HL-60 (cell line): ENCODE results near the gene CCDC88B.

Experiments
- DNase-seq, 2 experiments: peaks; one replicate each; pipeline ENCODE4 v3.0.0-alpha.2; 2010 to 2020; ENCODE audit warnings: low read depth in 1 of 2, low spot score in 1 of 2
- H3K27ac ChIP-seq: fragments of 250-450 bp; sonication (Bioruptor Pico); replicated peaks from 2 replicates; pipeline ENCODE4 v1.5.1; 2020; ENCODE audit warnings: mild to moderate bottlenecking, moderate library complexity
- H3K27me3 ChIP-seq: fragments of 250-450 bp; sonication (Bioruptor Pico); 2 replicates; pipeline ENCODE4 v1.5.1; 2021; ENCODE audit warnings: mild to moderate bottlenecking, moderate library complexity; ENCODE audit not compliant: insufficient read depth, poor library complexity, severe bottlenecking
- H3K4me3 ChIP-seq: replicated peaks from 2 replicates; pipeline ENCODE4 v1.5.1; 2011; ENCODE audit warnings: mild to moderate bottlenecking, control low read depth, low read length; ENCODE audit not compliant: insufficient read depth
- CTCF ChIP-seq: IDR thresholded peaks from one replicate; pipeline ENCODE4 v1.5.1; 2011; ENCODE audit warnings: low read length, control low read depth, inconsistent platforms; ENCODE audit not compliant: insufficient read depth
- GABPA ChIP-seq: IDR thresholded peaks from 2 replicates; pipeline ENCODE4 v1.6.1; 2012; ENCODE audit warnings: low read depth
- POLR2AphosphoS5 ChIP-seq: IDR thresholded peaks from 2 replicates; pipeline ENCODE4 v1.6.1; 2012; ENCODE audit warnings: low read depth
- SPI1 ChIP-seq: IDR thresholded peaks from 2 replicates; pipeline ENCODE4 v1.6.1; 2012; ENCODE audit warnings: low read depth, mild to moderate bottlenecking, borderline replicate concordance
- TF ChIP-seq, protein P1 (sequence below): IDR thresholded peaks from 2 replicates; pipeline ENCODE4 v1.6.1; 2012; ENCODE audit warnings: low read depth; ENCODE audit not compliant: insufficient replicate concordance

CCDC88B gene

GRCh38 chr11:64298966-64299846, 40.8 kb upstream of the CCDC88B start:
- no peak overlapping the region for H3K4me3 ChIP-seq
- DNase-seq = no peak

DNA sequence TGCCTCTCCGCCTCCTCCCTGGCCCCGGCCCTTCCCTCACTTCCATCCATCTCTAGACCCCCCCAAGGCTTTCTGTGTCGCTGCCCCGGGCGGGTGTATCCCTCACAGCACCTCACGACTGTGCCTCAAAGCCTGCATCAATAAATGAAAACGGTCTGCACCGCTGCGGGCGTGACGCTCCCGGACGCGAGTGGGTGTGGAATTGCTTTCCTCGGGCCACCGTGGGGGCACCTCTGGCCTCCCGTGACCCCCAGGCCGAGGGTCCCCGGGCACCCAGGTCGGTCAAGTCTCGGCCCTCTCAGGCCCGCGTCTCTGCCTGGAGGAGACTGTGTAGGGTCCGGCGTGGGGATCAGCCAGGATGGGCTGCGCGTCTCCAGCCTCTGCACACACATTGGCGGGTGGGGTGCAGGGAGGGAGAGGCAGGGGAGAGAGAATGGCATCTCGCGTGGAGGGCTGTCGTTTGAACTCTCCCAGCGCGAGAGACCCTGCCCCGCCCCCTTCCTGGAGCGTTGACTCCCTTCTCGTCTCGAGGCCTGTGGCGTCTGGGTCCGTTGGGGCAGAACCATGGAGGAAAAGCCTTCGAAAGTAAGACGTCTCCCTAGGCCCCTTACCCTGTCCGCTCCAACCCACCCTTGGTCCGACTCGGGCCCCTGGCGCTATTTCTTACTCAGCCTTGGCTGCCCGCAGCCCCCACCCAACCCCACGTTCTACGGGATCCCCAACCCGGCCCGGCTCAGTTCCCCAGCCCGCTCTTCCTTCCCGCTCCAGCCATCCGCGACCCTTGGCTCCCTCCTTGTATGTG, 40.0 kb upstream of the CCDC88B start, which contains the start of gene CATSPERZ:
Gene CATSPERZ (plus strand): TSS at position 512 of the 802 bp plus-strand sequence. CDS start 53 bp downstream, at position 565.
- Histone ChIP-seq H3K4me3 (peak within 1 kb of the TSS; percentile 16), H3K27me3 (peaks cover 56% of the 10 kb centered on the region), H3K27ac (no peak within 1 kb of the TSS)
- TF ChIP-seq, protein P1, sequence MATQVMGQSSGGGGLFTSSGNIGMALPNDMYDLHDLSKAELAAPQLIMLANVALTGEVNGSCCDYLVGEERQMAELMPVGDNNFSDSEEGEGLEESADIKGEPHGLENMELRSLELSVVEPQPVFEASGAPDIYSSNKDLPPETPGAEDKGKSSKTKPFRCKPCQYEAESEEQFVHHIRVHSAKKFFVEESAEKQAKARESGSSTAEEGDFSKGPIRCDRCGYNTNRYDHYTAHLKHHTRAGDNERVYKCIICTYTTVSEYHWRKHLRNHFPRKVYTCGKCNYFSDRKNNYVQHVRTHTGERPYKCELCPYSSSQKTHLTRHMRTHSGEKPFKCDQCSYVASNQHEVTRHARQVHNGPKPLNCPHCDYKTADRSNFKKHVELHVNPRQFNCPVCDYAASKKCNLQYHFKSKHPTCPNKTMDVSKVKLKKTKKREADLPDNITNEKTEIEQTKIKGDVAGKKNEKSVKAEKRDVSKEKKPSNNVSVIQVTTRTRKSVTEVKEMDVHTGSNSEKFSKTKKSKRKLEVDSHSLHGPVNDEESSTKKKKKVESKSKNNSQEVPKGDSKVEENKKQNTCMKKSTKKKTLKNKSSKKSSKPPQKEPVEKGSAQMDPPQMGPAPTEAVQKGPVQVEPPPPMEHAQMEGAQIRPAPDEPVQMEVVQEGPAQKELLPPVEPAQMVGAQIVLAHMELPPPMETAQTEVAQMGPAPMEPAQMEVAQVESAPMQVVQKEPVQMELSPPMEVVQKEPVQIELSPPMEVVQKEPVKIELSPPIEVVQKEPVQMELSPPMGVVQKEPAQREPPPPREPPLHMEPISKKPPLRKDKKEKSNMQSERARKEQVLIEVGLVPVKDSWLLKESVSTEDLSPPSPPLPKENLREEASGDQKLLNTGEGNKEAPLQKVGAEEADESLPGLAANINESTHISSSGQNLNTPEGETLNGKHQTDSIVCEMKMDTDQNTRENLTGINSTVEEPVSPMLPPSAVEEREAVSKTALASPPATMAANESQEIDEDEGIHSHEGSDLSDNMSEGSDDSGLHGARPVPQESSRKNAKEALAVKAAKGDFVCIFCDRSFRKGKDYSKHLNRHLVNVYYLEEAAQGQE = no peak
- TF ChIP-seq GABPA = no peak
- no peak for TF ChIP-seq CTCF
- TF ChIP-seq SPI1 = no peak
- TF ChIP-seq POLR2AphosphoS5 = no peak
- no peak for DNase-seq

More at GRCh38 chr11:64298966-64299846, 40.8 kb upstream of the CCDC88B start:
- H3K27ac ChIP-seq = no peak overlapping the region
- peaks cover 61% of the 10 kb centered on the region for H3K27me3 ChIP-seq
- TF ChIP-seq GABPA (no peak), SPI1 (no peak), CTCF (no peak), POLR2AphosphoS5 (no peak)
- TF ChIP-seq, protein P1 = no peak

DNA sequence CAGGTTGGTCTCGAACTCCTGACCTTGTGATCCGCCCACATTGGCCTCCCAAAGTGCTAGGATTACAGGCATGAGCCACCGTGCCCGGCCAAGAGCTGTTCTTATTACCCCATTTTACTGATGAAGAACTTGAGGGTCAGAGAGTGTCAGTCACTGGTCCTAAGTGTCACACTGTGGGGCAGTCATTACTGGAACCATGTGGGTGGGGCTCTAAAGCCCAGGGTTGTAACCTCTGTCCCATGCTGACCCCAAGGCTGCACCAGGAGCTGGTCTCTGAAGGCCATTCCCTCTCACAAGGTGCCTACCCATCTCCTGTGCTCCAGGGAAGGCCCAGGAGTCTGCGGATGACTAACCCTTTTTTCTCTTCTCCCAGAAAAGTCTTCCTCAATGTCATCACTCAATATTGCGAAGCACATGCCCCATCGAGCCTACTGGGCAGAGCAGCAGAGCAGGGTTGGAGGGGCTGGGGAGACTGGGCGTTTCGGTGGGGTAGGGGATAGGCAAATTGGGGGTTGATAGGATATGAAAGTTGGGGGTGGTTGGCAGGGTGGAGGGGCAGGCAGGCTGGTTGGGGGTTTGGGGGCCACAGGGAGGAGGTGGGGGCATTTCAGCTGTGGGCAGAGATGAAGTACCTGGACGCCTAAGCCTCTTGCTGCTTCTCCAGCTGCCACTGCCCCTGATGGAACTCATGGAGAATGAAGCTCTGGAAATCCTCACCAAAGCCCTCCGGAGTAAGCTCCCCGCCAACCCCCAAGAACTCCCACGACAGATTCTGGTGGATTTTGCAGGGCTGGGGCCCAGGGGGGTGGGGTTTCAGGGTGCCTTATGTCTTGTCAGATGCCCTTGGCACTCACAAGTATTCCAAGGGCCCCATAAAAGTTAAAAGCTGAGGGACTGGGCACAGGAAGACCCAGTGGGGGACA, 36.6 kb upstream of the CCDC88B start:
- DNase-seq = no peak
- Histone ChIP-seq H3K4me3 (peak overlapping the region; percentile 47; the same call in 1 of the 2 replicates), H3K27me3 (peaks cover 25% of the 10 kb centered on the region), H3K27ac (no peak overlapping the region)
- TF ChIP-seq, protein P1 = no peak
- no peak for TF ChIP-seq GABPA
- no peak for TF ChIP-seq POLR2AphosphoS5
- no peak for TF ChIP-seq CTCF
- no peak for TF ChIP-seq SPI1
